WTC11 (cell line): Measurements from ENCODE around the gene SLC27A4. TPM values are rescaled to one million over a fixed set of nuclear protein-coding genes. Genes with fewer than 3 reads are reported as not detected.

Source experiments
- ATAC-seq: fragments of 200-7000 bp; cut with Tn5 transposase; 2 replicates; pipeline ENCODE4 v1.10.0; 2021; ENCODE audit warnings: mild to moderate bottlenecking, moderate library complexity
- Bru-seq: library from RNA; stranded (reverse); fragments of 400-500 nt; gene quantifications from one replicate; lab custom pipeline; 2021; lab: Mats Ljungman, UMichigan
- CTCF ChIA-PET: fragments of 300-600 bp; sonication (Branson Sonifier 250); formaldehyde crosslinking; loops from one replicate; lab custom pipeline; 2021; ENCODE audit warnings: antibody characterized with exemption; lab: Charles Lee
- POLR2A ChIA-PET: fragments of 350-600 bp; sonication (Branson Sonifier 250); formaldehyde crosslinking; loops from one replicate; lab custom pipeline; 2021; ENCODE audit warnings: antibody characterized with exemption; lab: Charles Lee
- DNase-seq: peaks from one replicate; pipeline ENCODE4 v3.0.0; 2021; ENCODE audit warnings: low spot score
- H3K27ac Mint-ChIP-seq: 2 replicates; pipeline ENCODE4 v1.8.0; 2021; ENCODE audit warnings: mixed read lengths
- H3K27me3 Mint-ChIP-seq: 2 replicates; pipeline ENCODE4 v1.8.0; 2021; ENCODE audit warnings: low read depth, mild to moderate bottlenecking, moderate library complexity, mixed read lengths
- H3K36me3 Mint-ChIP-seq: 2 replicates; pipeline ENCODE4 v1.8.0; 2021; ENCODE audit warnings: mixed read lengths
- H3K4me1 Mint-ChIP-seq: 2 replicates; pipeline ENCODE4 v1.8.0; 2022; ENCODE audit warnings: mixed read lengths
- H3K4me3 Mint-ChIP-seq: 2 replicates; pipeline ENCODE4 v1.8.0; 2021; ENCODE audit warnings: mild to moderate bottlenecking, moderate library complexity, mixed read lengths
- H3K9me3 Mint-ChIP-seq: 2 replicates; pipeline ENCODE4 v1.8.0; 2021; ENCODE audit warnings: mixed read lengths
- ATF6 ChIP-seq: sonication (generic); formaldehyde crosslinking; IDR thresholded peaks from 2 replicates; pipeline ENCODE4 v1.8.1; 2023; ENCODE audit warnings: mild to moderate bottlenecking, missing genetic modification reagents
- EMX1 ChIP-seq: fragments of 250-450 bp; sonication (Bioruptor Pico); IDR thresholded peaks from 2 replicates; pipeline ENCODE4 v1.8.0; 2021; ENCODE audit warnings: mild to moderate bottlenecking
- ESRRA ChIP-seq: sonication (generic); formaldehyde crosslinking; IDR thresholded peaks from 2 replicates; pipeline ENCODE4 v1.8.1; 2022; ENCODE audit warnings: mild to moderate bottlenecking, missing genetic modification reagents, borderline replicate concordance
- GABPB1 ChIP-seq: sonication (generic); formaldehyde crosslinking; IDR thresholded peaks from 2 replicates; pipeline ENCODE4 v1.8.1; 2023; ENCODE audit warnings: mild to moderate bottlenecking, missing genetic modification reagents
- GRHL2 ChIP-seq: fragments of 250-450 bp; sonication (Bioruptor Pico); IDR thresholded peaks from 2 replicates; pipeline ENCODE4 v1.8.0; 2022; ENCODE audit warnings: mild to moderate bottlenecking, moderate library complexity; ENCODE audit not compliant: insufficient replicate concordance, severe bottlenecking
- HMGA2 ChIP-seq: fragments of 250-450 bp; sonication (Bioruptor Pico); IDR thresholded peaks from 2 replicates; pipeline ENCODE4 v1.4.0; 2021; ENCODE audit warnings: mild to moderate bottlenecking, moderate library complexity
- JUN ChIP-seq: sonication (generic); formaldehyde crosslinking; IDR thresholded peaks from 2 replicates; pipeline ENCODE4 v1.8.0; 2023; ENCODE audit warnings: mild to moderate bottlenecking, missing genetic modification reagents
- MXD4 ChIP-seq: fragments of 250-450 bp; sonication (Bioruptor Pico); IDR thresholded peaks from 2 replicates; pipeline ENCODE4 v1.8.0; 2021; ENCODE audit warnings: mild to moderate bottlenecking, moderate library complexity, borderline replicate concordance
- NFYB ChIP-seq: sonication (generic); formaldehyde crosslinking; conservative IDR thresholded peaks from 2 replicates; pipeline ENCODE4 v1.8.0; 2022; ENCODE audit warnings: low read depth, missing genetic modification reagents
- NR1H2 ChIP-seq: sonication (generic); formaldehyde crosslinking; IDR thresholded peaks from 2 replicates; pipeline ENCODE4 v1.9.0; 2021; ENCODE audit warnings: mild to moderate bottlenecking, moderate library complexity, missing genetic modification reagents
- RELA ChIP-seq: sonication (generic); formaldehyde crosslinking; IDR thresholded peaks from 2 replicates; pipeline ENCODE4 v1.8.1; 2022; ENCODE audit warnings: missing genetic modification reagents, mild to moderate bottlenecking, borderline replicate concordance
- RORB ChIP-seq: fragments of 250-450 bp; sonication (Bioruptor Pico); IDR thresholded peaks from 2 replicates; pipeline ENCODE4 v1.9.0; 2021; ENCODE audit warnings: mild to moderate bottlenecking
- SP1 ChIP-seq: sonication (generic); formaldehyde crosslinking; conservative IDR thresholded peaks from 2 replicates; pipeline ENCODE4 v1.8.1; 2022; ENCODE audit warnings: missing genetic modification reagents
- TEAD1 ChIP-seq: sonication (generic); formaldehyde crosslinking; IDR thresholded peaks from 2 replicates; pipeline ENCODE4 v1.8.0; 2022; ENCODE audit warnings: mild to moderate bottlenecking, missing genetic modification reagents
- ZBTB21 ChIP-seq: sonication (generic); formaldehyde crosslinking; IDR thresholded peaks from 2 replicates; pipeline ENCODE4 v1.8.1; 2023; ENCODE audit warnings: mild to moderate bottlenecking, missing genetic modification reagents, borderline replicate concordance
- ZNF281 ChIP-seq: sonication (generic); formaldehyde crosslinking; IDR thresholded peaks from 2 replicates; pipeline ENCODE4 v1.8.0; 2023; ENCODE audit warnings: mild to moderate bottlenecking, missing genetic modification reagents
- long read RNA-seq, 3 experiments: library from RNA in 1 of 3; library from capped mRNA in 1 of 3; library from polyadenylated mRNA in 1 of 3; unstranded in 2 of 3; stranded (forward) in 1 of 3; transcript quantifications; one replicate each; pipeline ENCODE4 v2.0.0, GENCODE V29; 2021
- total RNA-seq: library from RNA; stranded (reverse); gene quantifications from 3 replicates; pipeline ENCODE4 v1.2.3, GENCODE V29; 2021
- TF ChIP-seq, protein P1 (sequence below): sonication (generic); formaldehyde crosslinking; IDR thresholded peaks from 2 replicates; pipeline ENCODE4 v1.8.0; 2022; ENCODE audit warnings: mild to moderate bottlenecking, missing genetic modification reagents
- TF ChIP-seq, protein P2 (sequence below): sonication (generic); formaldehyde crosslinking; IDR thresholded peaks from 2 replicates; pipeline ENCODE4 v1.8.1; 2023; ENCODE audit warnings: mild to moderate bottlenecking, missing genetic modification reagents
- TF ChIP-seq, protein P3 (sequence below): sonication (generic); formaldehyde crosslinking; IDR thresholded peaks from 2 replicates; pipeline ENCODE4 v1.8.0; 2022; ENCODE audit warnings: missing genetic modification reagents
- TF ChIP-seq, protein P4 (sequence below): fragments of 250-450 bp; sonication (Bioruptor Pico); IDR thresholded peaks from 2 replicates; pipeline ENCODE4 v2.1.2; 2022; ENCODE audit warnings: mild to moderate bottlenecking, moderate library complexity
- TF ChIP-seq, protein P5 (sequence below): sonication (generic); formaldehyde crosslinking; IDR thresholded peaks from 2 replicates; pipeline ENCODE4 v1.8.0; 2022; ENCODE audit warnings: mild to moderate bottlenecking, missing genetic modification reagents

SLC27A4 gene
- total RNA-seq (20.8 to 23.8 TPM (median 21.2 TPM) in 3 replicates), Bru-seq, nascent RNA (percentile 49 among the genes with signal in this experiment)
- long read RNA-seq, experiment 1, transcript SLC27A4-201 (13 exons, 3,028 nt): major isoform, 112 of 154 reads
- long read RNA-seq, experiment 1, partial matches to known transcripts: 10 of 154 reads
- long read RNA-seq, experiment 1, other reads (novel, unspliced or antisense): 32 of 154 reads
- long read RNA-seq, experiment 2, transcript SLC27A4-201 (13 exons, 3,028 nt): major isoform, 8 of 22 reads
- long read RNA-seq, experiment 2, partial matches to known transcripts: 4 of 22 reads
- long read RNA-seq, experiment 2, other reads (novel, unspliced or antisense): 10 of 22 reads
- long read RNA-seq, experiment 3, partial matches to known transcripts: 6 of 11 reads
- long read RNA-seq, experiment 3, other reads (novel, unspliced or antisense): 1 of 11 reads

- ChIA-PET CTCF (interaction anchor here (0.6 to 2.0 kb wide), 7 partner anchors 22 to 99 kb away, joined by 3 to 12 read pairs (median 3); no protein-coding TSS in a partner anchor), POLR2A (no interaction called here)
- ATAC-seq: peak; percentile 85
- Mint-ChIP-seq H3K36me3 (peaks cover 7% of the 10 kb centered on the region; the same call in 1 of the 2 replicates), H3K4me3 (peak within 1 kb of the TSS; percentile 87), H3K4me1 (peaks cover 5% of the 10 kb centered on the region; the same call in 1 of the 2 replicates), H3K9me3 (no peaks in the 10 kb centered on the region), H3K27ac (peak within 1 kb of the TSS; percentile 84), H3K27me3 (no peaks in the 10 kb centered on the region)
- peak; percentile 91 for DNase-seq
- peak; percentile 13; the same call in 1 of the 2 replicates for TF ChIP-seq TEAD1 (CRISPR knock-in tag)
- no peak for TF ChIP-seq RORB
- no peak for TF ChIP-seq JUN
- TF ChIP-seq SP1 (CRISPR knock-in tag): peak; percentile 86
- no peak for TF ChIP-seq ATF6 (CRISPR knock-in tag)
- TF ChIP-seq GRHL2 (CRISPR knock-in tag): no peak
- TF ChIP-seq, protein P1, sequence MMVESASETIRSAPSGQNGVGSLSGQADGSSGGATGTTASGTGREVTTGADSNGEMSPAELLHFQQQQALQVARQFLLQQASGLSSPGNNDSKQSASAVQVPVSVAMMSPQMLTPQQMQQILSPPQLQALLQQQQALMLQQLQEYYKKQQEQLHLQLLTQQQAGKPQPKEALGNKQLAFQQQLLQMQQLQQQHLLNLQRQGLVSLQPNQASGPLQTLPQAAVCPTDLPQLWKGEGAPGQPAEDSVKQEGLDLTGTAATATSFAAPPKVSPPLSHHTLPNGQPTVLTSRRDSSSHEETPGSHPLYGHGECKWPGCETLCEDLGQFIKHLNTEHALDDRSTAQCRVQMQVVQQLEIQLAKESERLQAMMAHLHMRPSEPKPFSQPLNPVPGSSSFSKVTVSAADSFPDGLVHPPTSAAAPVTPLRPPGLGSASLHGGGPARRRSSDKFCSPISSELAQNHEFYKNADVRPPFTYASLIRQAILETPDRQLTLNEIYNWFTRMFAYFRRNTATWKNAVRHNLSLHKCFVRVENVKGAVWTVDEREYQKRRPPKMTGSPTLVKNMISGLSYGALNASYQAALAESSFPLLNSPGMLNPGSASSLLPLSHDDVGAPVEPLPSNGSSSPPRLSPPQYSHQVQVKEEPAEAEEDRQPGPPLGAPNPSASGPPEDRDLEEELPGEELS: no peak
- TF ChIP-seq NFYB (CRISPR knock-in tag): no peak
- TF ChIP-seq ZBTB21 (CRISPR knock-in tag): no peak
- TF ChIP-seq, protein P2, sequence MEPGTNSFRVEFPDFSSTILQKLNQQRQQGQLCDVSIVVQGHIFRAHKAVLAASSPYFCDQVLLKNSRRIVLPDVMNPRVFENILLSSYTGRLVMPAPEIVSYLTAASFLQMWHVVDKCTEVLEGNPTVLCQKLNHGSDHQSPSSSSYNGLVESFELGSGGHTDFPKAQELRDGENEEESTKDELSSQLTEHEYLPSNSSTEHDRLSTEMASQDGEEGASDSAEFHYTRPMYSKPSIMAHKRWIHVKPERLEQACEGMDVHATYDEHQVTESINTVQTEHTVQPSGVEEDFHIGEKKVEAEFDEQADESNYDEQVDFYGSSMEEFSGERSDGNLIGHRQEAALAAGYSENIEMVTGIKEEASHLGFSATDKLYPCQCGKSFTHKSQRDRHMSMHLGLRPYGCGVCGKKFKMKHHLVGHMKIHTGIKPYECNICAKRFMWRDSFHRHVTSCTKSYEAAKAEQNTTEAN (CRISPR knock-in tag): no peak
- TF ChIP-seq HMGA2 (CRISPR knock-in tag): no peak
- TF ChIP-seq, protein P3, sequence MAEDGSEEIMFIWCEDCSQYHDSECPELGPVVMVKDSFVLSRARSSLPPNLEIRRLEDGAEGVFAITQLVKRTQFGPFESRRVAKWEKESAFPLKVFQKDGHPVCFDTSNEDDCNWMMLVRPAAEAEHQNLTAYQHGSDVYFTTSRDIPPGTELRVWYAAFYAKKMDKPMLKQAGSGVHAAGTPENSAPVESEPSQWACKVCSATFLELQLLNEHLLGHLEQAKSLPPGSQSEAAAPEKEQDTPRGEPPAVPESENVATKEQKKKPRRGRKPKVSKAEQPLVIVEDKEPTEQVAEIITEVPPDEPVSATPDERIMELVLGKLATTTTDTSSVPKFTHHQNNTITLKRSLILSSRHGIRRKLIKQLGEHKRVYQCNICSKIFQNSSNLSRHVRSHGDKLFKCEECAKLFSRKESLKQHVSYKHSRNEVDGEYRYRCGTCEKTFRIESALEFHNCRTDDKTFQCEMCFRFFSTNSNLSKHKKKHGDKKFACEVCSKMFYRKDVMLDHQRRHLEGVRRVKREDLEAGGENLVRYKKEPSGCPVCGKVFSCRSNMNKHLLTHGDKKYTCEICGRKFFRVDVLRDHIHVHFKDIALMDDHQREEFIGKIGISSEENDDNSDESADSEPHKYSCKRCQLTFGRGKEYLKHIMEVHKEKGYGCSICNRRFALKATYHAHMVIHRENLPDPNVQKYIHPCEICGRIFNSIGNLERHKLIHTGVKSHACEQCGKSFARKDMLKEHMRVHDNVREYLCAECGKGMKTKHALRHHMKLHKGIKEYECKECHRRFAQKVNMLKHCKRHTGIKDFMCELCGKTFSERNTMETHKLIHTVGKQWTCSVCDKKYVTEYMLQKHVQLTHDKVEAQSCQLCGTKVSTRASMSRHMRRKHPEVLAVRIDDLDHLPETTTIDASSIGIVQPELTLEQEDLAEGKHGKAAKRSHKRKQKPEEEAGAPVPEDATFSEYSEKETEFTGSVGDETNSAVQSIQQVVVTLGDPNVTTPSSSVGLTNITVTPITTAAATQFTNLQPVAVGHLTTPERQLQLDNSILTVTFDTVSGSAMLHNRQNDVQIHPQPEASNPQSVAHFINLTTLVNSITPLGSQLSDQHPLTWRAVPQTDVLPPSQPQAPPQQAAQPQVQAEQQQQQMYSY (CRISPR knock-in tag): peak; percentile 82
- no peak for TF ChIP-seq RELA (CRISPR knock-in tag)
- no peak for TF ChIP-seq ESRRA
- TF ChIP-seq, protein P4, sequence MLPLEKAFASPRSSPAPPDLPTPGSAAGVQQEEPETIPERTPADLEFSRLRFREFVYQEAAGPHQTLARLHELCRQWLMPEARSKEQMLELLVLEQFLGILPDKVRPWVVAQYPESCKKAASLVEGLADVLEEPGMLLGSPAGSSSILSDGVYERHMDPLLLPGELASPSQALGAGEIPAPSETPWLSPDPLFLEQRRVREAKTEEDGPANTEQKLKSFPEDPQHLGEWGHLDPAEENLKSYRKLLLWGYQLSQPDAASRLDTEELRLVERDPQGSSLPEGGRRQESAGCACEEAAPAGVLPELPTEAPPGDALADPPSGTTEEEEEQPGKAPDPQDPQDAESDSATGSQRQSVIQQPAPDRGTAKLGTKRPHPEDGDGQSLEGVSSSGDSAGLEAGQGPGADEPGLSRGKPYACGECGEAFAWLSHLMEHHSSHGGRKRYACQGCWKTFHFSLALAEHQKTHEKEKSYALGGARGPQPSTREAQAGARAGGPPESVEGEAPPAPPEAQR (CRISPR knock-in tag): no peak
- no peak for TF ChIP-seq MXD4
- TF ChIP-seq GABPB1 (CRISPR knock-in tag): peak; percentile 34; the same call in 1 of the 2 replicates
- TF ChIP-seq NR1H2 (CRISPR knock-in tag): no peak
- no peak for TF ChIP-seq ZNF281 (CRISPR knock-in tag)
- 0 out of 2 replicates have a peak, but pooled peaks have one; percentile 47 for TF ChIP-seq EMX1
- TF ChIP-seq, protein P5, sequence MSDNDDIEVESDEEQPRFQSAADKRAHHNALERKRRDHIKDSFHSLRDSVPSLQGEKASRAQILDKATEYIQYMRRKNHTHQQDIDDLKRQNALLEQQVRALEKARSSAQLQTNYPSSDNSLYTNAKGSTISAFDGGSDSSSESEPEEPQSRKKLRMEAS (CRISPR knock-in tag): peak; percentile 27; the same call in 1 of the 2 replicates
Observed at GRCh38 chr9:128339761-128340690, at the start of gene SLC27A4. SLC27A4 (plus strand) TSS chr9:128340527; CDS start chr9:128343133, 2,606 bp downstream.
